IPS-11a (cell line): ENCODE measurements around the gene AGPAT3.
A peak's percentile ranks its signal among the peaks of the same experiment; 100 is the strongest.

Experiments
- H3K4me3 ChIP-seq: one replicate; pipeline ENCODE4 v1.5.1; 2013; ENCODE audit warnings: low read depth, low read length, control low read depth

The AGPAT3 gene

GRCh38 chr21:43971992-43972255, 106.9 kb downstream of the AGPAT3 start:
- no peak overlapping the region for H3K4me3 ChIP-seq

GRCh38 chr21:43972850-43973633, 108.0 kb downstream of the AGPAT3 start:
- no peak overlapping the region for H3K4me3 ChIP-seq

- no peak overlapping the region for H3K4me3 ChIP-seq
Observed at GRCh38 chr21:43973634-43973955, 108.6 kb downstream of the AGPAT3 start.

GRCh38 chr21:43974791-43975468, 109.9 kb downstream of the AGPAT3 start:
- H3K4me3 ChIP-seq: no peak overlapping the region

- H3K4me3 ChIP-seq: peak overlapping the region; percentile 10
Observed at GRCh38 chr21:43975469-43976098, 110.6 kb downstream of the AGPAT3 start.

GRCh38 chr21:43976661-43977060, 111.6 kb downstream of the AGPAT3 start:
- H3K4me3 ChIP-seq: no peak overlapping the region

- no peak overlapping the region for H3K4me3 ChIP-seq
Observed at GRCh38 chr21:43978060-43978459, 113.0 kb downstream of the AGPAT3 start.

GRCh38 chr21:43979654-43980053, 114.6 kb downstream of the AGPAT3 start:
- no peak overlapping the region for H3K4me3 ChIP-seq

GRCh38 chr21:43981151-43981870, 116.3 kb downstream of the AGPAT3 start:
- H3K4me3 ChIP-seq: no peak overlapping the region

- no peak overlapping the region for H3K4me3 ChIP-seq
Observed at GRCh38 chr21:43981871-43982210, 116.8 kb downstream of the AGPAT3 start.

- no peak overlapping the region for H3K4me3 ChIP-seq
Observed at GRCh38 chr21:43982489-43983078, 117.6 kb downstream of the AGPAT3 start.

- no peak overlapping the region for H3K4me3 ChIP-seq
Observed at GRCh38 chr21:43983390-43983789, 118.4 kb downstream of the AGPAT3 start.

GRCh38 chr21:43983860-43984420, 118.9 kb downstream of the AGPAT3 start:
- no peak overlapping the region for H3K4me3 ChIP-seq

- no peak overlapping the region for H3K4me3 ChIP-seq
Observed at GRCh38 chr21:43984905-43985689, 120.1 kb downstream of the AGPAT3 start.

GRCh38 chr21:43985690-43986251, 120.7 kb downstream of the AGPAT3 start:
- H3K4me3 ChIP-seq: no peak overlapping the region

- no peak overlapping the region for H3K4me3 ChIP-seq
Observed at GRCh38 chr21:43986544-43987451, 121.8 kb downstream of the AGPAT3 start.

- no peak overlapping the region for H3K4me3 ChIP-seq
Observed at GRCh38 chr21:43987509-43987908, 122.5 kb downstream of the AGPAT3 start.

GRCh38 chr21:43988016-43988415, 123.0 kb downstream of the AGPAT3 start:
- H3K4me3 ChIP-seq: no peak overlapping the region
